Measurements from ENCODE around the gene CLK3. TPM values are rescaled to one million over a fixed set of nuclear protein-coding genes. Genes with fewer than 3 reads are reported as not detected.

CLK3 gene
- polyA plus RNA-seq (2013, experiment 1 of 2) = 65.2 TPM
- polyA plus RNA-seq (2013, experiment 2 of 2) = 61.1 TPM

DNA sequence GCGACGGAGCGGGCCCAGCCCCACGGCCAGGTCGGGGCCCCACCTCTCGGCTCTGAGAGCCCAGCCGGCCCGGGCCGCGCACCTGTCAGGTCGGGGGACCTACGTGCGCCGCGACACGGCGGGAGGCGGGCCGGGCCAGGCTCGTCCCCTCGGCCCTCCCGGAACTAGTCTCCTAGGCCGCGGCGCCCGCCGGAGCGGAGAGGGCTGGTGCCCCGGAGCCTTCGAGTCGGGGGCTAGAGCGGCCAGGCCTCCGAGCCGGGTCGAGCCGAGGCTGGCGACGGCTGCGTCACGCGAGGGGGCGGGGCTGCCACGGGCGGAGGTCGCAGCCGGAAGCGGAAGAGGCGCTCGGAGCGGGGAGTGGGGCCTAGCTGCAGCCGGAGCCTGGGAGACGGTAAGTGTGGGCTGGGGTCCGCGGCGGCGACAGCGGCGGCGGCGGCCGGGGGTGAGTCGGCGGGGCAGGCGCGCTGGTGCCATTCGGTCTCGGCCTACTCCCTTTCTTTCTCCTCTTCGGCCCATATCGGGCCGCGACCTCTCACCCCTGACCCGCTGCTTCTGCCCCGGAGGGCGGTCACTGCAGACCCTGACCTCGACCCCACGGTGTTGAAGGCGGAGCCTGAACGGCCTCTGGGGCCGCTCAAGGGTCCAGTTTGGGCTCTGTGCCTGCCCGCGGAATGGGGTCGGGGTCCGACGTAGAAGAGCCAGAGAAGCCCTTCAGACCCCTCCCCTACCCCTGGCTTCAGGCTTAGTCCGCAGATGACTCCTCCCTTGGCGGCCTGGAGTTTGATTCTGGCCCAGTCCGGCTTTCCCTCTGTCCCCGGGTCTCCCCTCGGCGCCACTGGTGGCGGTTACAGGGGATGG lies at the start of gene CLK3:
Gene CLK3 (plus strand): TSS at position 329 of the 858 bp plus-strand sequence. CDS start 3,361 bp downstream, outside the sequence.
- Histone ChIP-seq H3K9me3 (ENCODE audit: control insufficient read depth, low read length) (no peaks in the 10 kb centered on the region), H3K23ac (ENCODE audit: low read length in 2 of 2) (peak within 1 kb of the TSS in 1 of 2 experiments; percentile 75), H3K27ac (ENCODE audit: low read length, poor library complexity, severe bottlenecking) (peak within 1 kb of the TSS; percentile 73), H3K14ac (ENCODE audit: low read length in 2 of 2) (peak within 1 kb of the TSS; percentile 68 to 92), H3K79me1 (replicated peaks; ENCODE audit: low read length, poor library complexity, severe bottlenecking) (peaks cover 10% of the 10 kb centered on the region), H4K91ac (ENCODE audit: low read length) (peak within 1 kb of the TSS; percentile 96), H2BK5ac (ENCODE audit: low read depth, low read length, poor library complexity, severe bottlenecking) (no peak within 1 kb of the TSS), H2BK12ac (ENCODE audit: low read length in 2 of 2) (peak within 1 kb of the TSS in 1 of 2 experiments; percentile 24), H3K4me2 (ENCODE audit: low read length, poor library complexity, severe bottlenecking) (peak within 1 kb of the TSS; percentile 92), H3K18ac (ENCODE audit: low read depth in 1 of 2, low read length in 2 of 2) (peak within 1 kb of the TSS; percentile 95), H3K36me3 (ENCODE audit: control insufficient read depth in 1 of 2, insufficient read depth in 2 of 2, low read depth in 1 of 2, low read length in 2 of 2) (peaks cover 19 to 27% of the 10 kb centered on the region in 2 experiments), H3K4me3 (ENCODE audit: insufficient read depth in 1 of 2, low read depth in 1 of 2, low read length in 2 of 2) (peak within 1 kb of the TSS; percentile 94 to 99), H3K4me1 (ENCODE audit: control insufficient read depth, insufficient read depth, low read depth, low read length) (peaks cover 12% of the 10 kb centered on the region), H2BK120ac (ENCODE audit: low read depth, low read length) (peak within 1 kb of the TSS; percentile 84), H3K9ac (ENCODE audit: low read length) (peak within 1 kb of the TSS; percentile 100), H3K4ac (ENCODE audit: low read depth in 1 of 2, low read length in 2 of 2) (peak within 1 kb of the TSS; percentile 97 to 98), H4K8ac (ENCODE audit: low read length) (peak within 1 kb of the TSS; percentile 94), H3K27me3 (ENCODE audit: control insufficient read depth in 1 of 2, insufficient read depth in 1 of 2, low read length in 2 of 2) (peaks cover 12 to 25% of the 10 kb centered on the region in 2 experiments), H2AK5ac (ENCODE audit: low read length, severe bottlenecking) (peak within 1 kb of the TSS; percentile 87), H2AFZ (ENCODE audit: low read depth, low read length) (peak within 1 kb of the TSS; percentile 72), H2BK15ac (ENCODE audit: low read depth, poor library complexity, severe bottlenecking) (peak within 1 kb of the TSS; percentile 85)
- under 1% methylated on average over 66 of the region's 91 CpGs for WGBS
- peak; percentile 92 for DNase-seq

DNA sequence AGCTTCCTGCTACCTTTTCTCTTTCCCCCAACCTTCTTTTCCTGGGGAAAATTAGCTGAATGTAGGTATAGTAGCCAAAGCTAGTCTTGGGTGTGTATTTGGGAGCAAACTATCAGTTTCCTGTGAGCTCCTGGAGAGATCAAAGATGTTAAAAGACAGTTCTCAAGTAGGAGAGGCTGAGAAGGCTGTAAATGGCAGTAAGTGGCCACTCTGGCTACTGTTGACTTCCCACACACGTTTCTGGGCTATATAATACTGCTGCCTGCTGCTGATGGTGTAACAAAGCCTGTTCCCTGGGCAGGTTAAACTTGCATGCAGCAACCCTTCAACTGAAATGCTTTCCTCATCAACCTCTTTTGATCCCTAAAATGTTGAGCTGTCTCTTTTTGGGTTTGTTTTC lies 47.0 kb upstream of the CLK3 start:
- H3K79me1 ChIP-seq (replicated peaks; ENCODE audit: low read length, poor library complexity, severe bottlenecking) = peaks cover 25% of the 10 kb centered on the region
- no peak overlapping the region for H3K27ac ChIP-seq (ENCODE audit: low read length, poor library complexity, severe bottlenecking)
- H4K8ac ChIP-seq (ENCODE audit: low read length) = no peak overlapping the region
- H3K4ac ChIP-seq (ENCODE audit: low read depth in 1 of 2, low read length in 2 of 2) = no peak overlapping the region
- H3K14ac ChIP-seq (ENCODE audit: low read length in 2 of 2) = no peak overlapping the region
- no peak overlapping the region for H2BK12ac ChIP-seq (ENCODE audit: low read length in 2 of 2)
- WGBS = 14% methylated on average over 1 of the region's 1 CpG
- H3K36me3 ChIP-seq (ENCODE audit: control insufficient read depth in 1 of 2, insufficient read depth in 2 of 2, low read depth in 1 of 2, low read length in 2 of 2) = peaks cover 0 to 7% of the 10 kb centered on the region in 2 experiments
- H3K27me3 ChIP-seq (ENCODE audit: control insufficient read depth in 1 of 2, insufficient read depth in 1 of 2, low read length in 2 of 2) = no peaks in the 10 kb centered on the region
- no peaks in the 10 kb centered on the region for H3K9me3 ChIP-seq (ENCODE audit: control insufficient read depth, low read length)
- H2AK5ac ChIP-seq (ENCODE audit: low read length, severe bottlenecking) = no peak overlapping the region
- no peak overlapping the region for H2BK15ac ChIP-seq (ENCODE audit: low read depth, poor library complexity, severe bottlenecking)
- no peak overlapping the region for H3K9ac ChIP-seq (ENCODE audit: low read length)
- DNase-seq = no peak
- H2BK5ac ChIP-seq (ENCODE audit: low read depth, low read length, poor library complexity, severe bottlenecking) = no peak overlapping the region
- no peak overlapping the region for H3K18ac ChIP-seq (ENCODE audit: low read depth in 1 of 2, low read length in 2 of 2)
- peaks cover 3% of the 10 kb centered on the region for H3K4me1 ChIP-seq (ENCODE audit: control insufficient read depth, insufficient read depth, low read depth, low read length)
- no peak overlapping the region for H3K4me3 ChIP-seq (ENCODE audit: insufficient read depth in 1 of 2, low read depth in 1 of 2, low read length in 2 of 2)
- no peak overlapping the region for H3K4me2 ChIP-seq (ENCODE audit: low read length, poor library complexity, severe bottlenecking)
- no peak overlapping the region for H2AFZ ChIP-seq (ENCODE audit: low read depth, low read length)
- no peak overlapping the region for H4K91ac ChIP-seq (ENCODE audit: low read length)
- H2BK120ac ChIP-seq (ENCODE audit: low read depth, low read length) = no peak overlapping the region
- no peak overlapping the region for H3K23ac ChIP-seq (ENCODE audit: low read length in 2 of 2)

DNA sequence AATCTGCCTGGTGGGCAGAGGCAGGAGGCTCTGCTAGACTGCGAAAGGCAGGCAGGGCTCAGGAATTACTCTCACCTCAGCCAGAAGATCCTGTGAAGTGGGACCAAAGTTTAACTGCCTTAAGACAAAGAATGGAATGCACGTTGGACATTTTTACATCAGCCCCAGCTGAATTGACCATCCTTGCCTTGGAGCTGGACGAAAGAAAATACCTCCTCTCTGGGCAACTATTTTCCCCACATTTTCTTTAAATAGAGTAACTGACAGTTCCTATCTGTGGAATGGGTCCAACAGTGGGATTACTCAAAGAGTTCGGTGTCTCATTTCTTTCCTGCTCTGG lies 45.9 kb upstream of the CLK3 start:
- Histone ChIP-seq H2BK15ac (ENCODE audit: low read depth, poor library complexity, severe bottlenecking) (no peak overlapping the region), H2AFZ (ENCODE audit: low read depth, low read length) (no peak overlapping the region), H3K18ac (ENCODE audit: low read depth in 1 of 2, low read length in 2 of 2) (no peak overlapping the region), H3K9ac (ENCODE audit: low read length) (no peak overlapping the region), H2BK5ac (ENCODE audit: low read depth, low read length, poor library complexity, severe bottlenecking) (no peak overlapping the region), H3K36me3 (ENCODE audit: control insufficient read depth in 1 of 2, insufficient read depth in 2 of 2, low read depth in 1 of 2, low read length in 2 of 2) (peaks cover 4 to 7% of the 10 kb centered on the region in 2 experiments), H2AK5ac (ENCODE audit: low read length, severe bottlenecking) (no peak overlapping the region), H3K27me3 (ENCODE audit: control insufficient read depth in 1 of 2, insufficient read depth in 1 of 2, low read length in 2 of 2) (no peaks in the 10 kb centered on the region), H3K4ac (ENCODE audit: low read depth in 1 of 2, low read length in 2 of 2) (no peak overlapping the region), H3K9me3 (ENCODE audit: control insufficient read depth, low read length) (no peaks in the 10 kb centered on the region), H2BK12ac (ENCODE audit: low read length in 2 of 2) (no peak overlapping the region), H3K27ac (ENCODE audit: low read length, poor library complexity, severe bottlenecking) (no peak overlapping the region), H2BK120ac (ENCODE audit: low read depth, low read length) (no peak overlapping the region), H3K79me1 (replicated peaks; ENCODE audit: low read length, poor library complexity, severe bottlenecking) (peaks cover 16% of the 10 kb centered on the region), H4K8ac (ENCODE audit: low read length) (no peak overlapping the region), H3K4me3 (ENCODE audit: insufficient read depth in 1 of 2, low read depth in 1 of 2, low read length in 2 of 2) (no peak overlapping the region), H3K4me1 (ENCODE audit: control insufficient read depth, insufficient read depth, low read depth, low read length) (peaks cover 3% of the 10 kb centered on the region), H3K23ac (ENCODE audit: low read length in 2 of 2) (no peak overlapping the region), H3K4me2 (ENCODE audit: low read length, poor library complexity, severe bottlenecking) (no peak overlapping the region), H3K14ac (ENCODE audit: low read length in 2 of 2) (no peak overlapping the region), H4K91ac (ENCODE audit: low read length) (no peak overlapping the region)
- WGBS = 90% methylated on average over 4 of the region's 4 CpGs
- no peak for DNase-seq

DNA sequence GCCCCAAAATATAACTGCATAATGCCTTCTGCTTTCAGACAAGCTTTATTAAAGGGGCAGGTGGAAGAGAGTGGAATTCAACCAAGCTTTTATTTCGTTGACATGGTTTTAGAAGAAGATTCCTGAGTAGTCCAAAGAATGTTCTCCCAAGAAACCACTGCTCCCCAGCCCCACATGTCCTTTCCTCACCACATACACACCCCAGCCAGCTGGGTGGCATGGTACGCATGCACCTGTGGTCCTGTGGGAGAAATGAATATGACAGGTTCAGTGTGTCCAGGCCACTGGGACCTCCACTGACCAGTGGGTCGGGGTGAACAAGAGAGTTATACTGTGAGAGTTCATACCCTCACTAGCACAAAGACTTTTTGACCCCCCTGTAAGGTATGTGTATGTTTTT lies 44.4 kb upstream of the CLK3 start:
- Histone ChIP-seq H4K8ac (ENCODE audit: low read length) (no peak overlapping the region), H3K4ac (ENCODE audit: low read depth in 1 of 2, low read length in 2 of 2) (no peak overlapping the region), H3K23ac (ENCODE audit: low read length in 2 of 2) (no peak overlapping the region), H3K18ac (ENCODE audit: low read depth in 1 of 2, low read length in 2 of 2) (no peak overlapping the region), H2AK5ac (ENCODE audit: low read length, severe bottlenecking) (no peak overlapping the region), H2BK120ac (ENCODE audit: low read depth, low read length) (no peak overlapping the region), H4K91ac (ENCODE audit: low read length) (no peak overlapping the region), H3K9me3 (ENCODE audit: control insufficient read depth, low read length) (no peaks in the 10 kb centered on the region), H3K79me1 (replicated peaks; ENCODE audit: low read length, poor library complexity, severe bottlenecking) (peaks cover 8% of the 10 kb centered on the region), H3K27ac (ENCODE audit: low read length, poor library complexity, severe bottlenecking) (no peak overlapping the region), H2BK5ac (ENCODE audit: low read depth, low read length, poor library complexity, severe bottlenecking) (no peak overlapping the region), H2AFZ (ENCODE audit: low read depth, low read length) (no peak overlapping the region), H3K4me2 (ENCODE audit: low read length, poor library complexity, severe bottlenecking) (no peak overlapping the region), H3K36me3 (ENCODE audit: control insufficient read depth in 1 of 2, insufficient read depth in 2 of 2, low read depth in 1 of 2, low read length in 2 of 2) (peaks cover 4 to 15% of the 10 kb centered on the region in 2 experiments), H3K4me1 (ENCODE audit: control insufficient read depth, insufficient read depth, low read depth, low read length) (peaks cover 3% of the 10 kb centered on the region), H3K9ac (ENCODE audit: low read length) (no peak overlapping the region), H2BK15ac (ENCODE audit: low read depth, poor library complexity, severe bottlenecking) (no peak overlapping the region), H3K14ac (ENCODE audit: low read length in 2 of 2) (no peak overlapping the region), H3K4me3 (ENCODE audit: insufficient read depth in 1 of 2, low read depth in 1 of 2, low read length in 2 of 2) (no peak overlapping the region), H3K27me3 (ENCODE audit: control insufficient read depth in 1 of 2, insufficient read depth in 1 of 2, low read length in 2 of 2) (no peaks in the 10 kb centered on the region), H2BK12ac (ENCODE audit: low read length in 2 of 2) (no peak overlapping the region)
- WGBS = 100% methylated on average over 1 of the region's 3 CpGs
- DNase-seq = no peak
